ENCODE results near the gene WWC2.

Gene WWC2

DNA sequence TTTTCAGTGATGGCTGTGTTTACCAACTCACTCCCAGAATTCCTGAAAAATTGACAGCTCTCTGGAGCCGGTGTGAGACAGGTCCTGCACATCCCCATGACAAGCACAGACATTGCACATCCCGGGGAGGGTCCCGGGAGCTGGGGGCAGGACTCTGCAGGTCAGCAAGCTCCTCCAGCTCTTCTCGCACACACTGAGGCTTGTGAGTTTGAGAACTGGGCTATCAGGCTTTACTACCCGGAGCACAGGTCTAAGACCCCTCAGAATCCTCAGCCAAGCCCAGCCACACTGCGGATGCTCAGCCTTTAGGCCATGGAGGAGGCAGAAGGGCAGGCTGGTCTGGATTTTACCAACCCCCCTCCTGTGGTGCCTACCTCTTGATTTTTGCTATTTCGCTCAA is 228.8 kb downstream of the WWC2 start:
- TF ChIP-seq, protein P1, sequence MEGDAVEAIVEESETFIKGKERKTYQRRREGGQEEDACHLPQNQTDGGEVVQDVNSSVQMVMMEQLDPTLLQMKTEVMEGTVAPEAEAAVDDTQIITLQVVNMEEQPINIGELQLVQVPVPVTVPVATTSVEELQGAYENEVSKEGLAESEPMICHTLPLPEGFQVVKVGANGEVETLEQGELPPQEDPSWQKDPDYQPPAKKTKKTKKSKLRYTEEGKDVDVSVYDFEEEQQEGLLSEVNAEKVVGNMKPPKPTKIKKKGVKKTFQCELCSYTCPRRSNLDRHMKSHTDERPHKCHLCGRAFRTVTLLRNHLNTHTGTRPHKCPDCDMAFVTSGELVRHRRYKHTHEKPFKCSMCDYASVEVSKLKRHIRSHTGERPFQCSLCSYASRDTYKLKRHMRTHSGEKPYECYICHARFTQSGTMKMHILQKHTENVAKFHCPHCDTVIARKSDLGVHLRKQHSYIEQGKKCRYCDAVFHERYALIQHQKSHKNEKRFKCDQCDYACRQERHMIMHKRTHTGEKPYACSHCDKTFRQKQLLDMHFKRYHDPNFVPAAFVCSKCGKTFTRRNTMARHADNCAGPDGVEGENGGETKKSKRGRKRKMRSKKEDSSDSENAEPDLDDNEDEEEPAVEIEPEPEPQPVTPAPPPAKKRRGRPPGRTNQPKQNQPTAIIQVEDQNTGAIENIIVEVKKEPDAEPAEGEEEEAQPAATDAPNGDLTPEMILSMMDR (conservative IDR thresholded peaks at IDR 0.05; ENCODE audit: low read depth, low read length), result no peak
- H3K4me3 ChIP-seq (ENCODE audit: low read depth, low read length), result no peak overlapping the region
- DNase-seq (ENCODE audit: low read depth), result no peak

DNA sequence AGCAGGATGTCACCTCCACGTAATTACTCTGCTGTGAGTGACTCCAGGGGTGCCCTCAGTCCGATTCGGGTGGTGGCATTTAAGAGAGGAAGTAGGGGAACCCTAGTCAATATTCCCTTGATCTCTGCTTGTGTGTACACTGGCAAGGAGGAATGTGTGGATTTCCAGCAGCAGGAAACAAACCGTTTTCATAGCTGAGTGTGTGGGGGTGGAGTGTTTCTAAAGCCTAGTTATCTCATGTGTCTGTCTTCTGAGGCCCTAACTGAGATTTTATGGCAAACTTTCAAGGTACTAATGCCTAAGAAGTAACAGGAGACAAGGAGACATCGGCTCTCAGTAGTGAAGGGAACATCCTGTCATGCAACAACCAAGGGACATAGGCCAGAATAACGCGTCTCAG is 229.8 kb downstream of the WWC2 start:
- H3K4me3 ChIP-seq (ENCODE audit: low read depth, low read length), result no peak overlapping the region
- TF ChIP-seq, protein P1 (conservative IDR thresholded peaks at IDR 0.05; ENCODE audit: low read depth, low read length), result no peak
- DNase-seq (ENCODE audit: low read depth), result peak; percentile 67

DNA sequence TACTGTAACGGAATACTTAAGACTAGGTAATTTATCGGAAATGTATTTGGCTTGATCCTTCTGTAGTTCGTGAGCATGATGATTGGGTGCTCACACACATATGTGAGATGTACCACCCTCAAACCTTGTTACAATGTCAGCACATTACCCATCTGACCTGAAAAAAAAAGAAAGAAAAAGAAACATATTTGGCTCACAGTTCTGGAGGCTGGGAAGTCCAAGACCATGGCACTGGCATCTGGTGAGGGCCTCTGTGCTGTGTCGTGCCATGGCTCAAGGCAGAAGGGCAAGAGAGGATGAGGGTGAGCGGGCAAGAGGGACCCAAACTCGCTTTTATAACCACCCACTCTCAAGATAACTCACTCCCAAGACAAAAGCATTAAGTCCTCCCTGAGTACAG is 230.2 kb downstream of the WWC2 start:
- no peak for DNase-seq (ENCODE audit: low read depth)
- TF ChIP-seq, protein P1 (conservative IDR thresholded peaks at IDR 0.05; ENCODE audit: low read depth, low read length), result no peak
- H3K4me3 ChIP-seq (ENCODE audit: low read depth, low read length), result no peak overlapping the region

DNA sequence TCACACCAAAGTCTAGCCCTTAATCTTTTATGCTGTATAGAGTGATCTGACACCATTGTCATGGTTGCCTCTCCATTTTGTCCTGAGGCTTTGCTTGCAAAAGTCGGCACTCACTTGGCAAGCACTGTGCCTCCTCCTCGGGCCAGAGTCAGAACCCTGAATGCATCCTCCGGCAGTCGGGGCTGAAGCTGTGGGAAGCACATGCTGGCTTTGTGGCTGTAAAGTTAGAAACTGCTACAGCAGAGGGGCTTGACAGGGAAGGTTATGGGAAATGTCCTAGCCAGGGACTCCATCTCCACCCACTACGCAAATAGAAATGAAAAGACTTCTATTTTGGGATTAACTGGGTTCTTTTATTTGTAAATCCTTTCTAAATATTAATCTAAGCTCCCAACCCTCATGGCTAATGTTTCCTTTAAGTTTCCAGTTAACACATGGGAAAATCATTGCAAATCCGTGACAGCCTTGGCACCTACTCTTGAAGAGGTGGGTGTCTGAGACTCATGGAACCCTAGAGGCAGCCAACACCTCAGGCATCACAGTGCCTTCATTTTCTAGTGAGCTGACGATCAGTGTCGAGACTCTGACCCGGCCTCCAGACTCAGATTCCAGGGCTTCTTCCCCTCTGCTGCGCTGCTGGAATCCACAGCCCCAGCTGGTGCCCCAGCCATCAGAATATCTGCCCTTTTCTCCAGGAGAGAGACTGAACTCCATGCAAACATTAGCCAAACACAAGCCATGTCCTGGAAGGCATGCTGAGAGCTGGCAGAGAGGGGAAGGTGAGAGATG is 231.1 kb downstream of the WWC2 start:
- no peak for DNase-seq (ENCODE audit: low read depth)
- TF ChIP-seq, protein P1 (conservative IDR thresholded peaks at IDR 0.05; ENCODE audit: low read depth, low read length), result no peak
- H3K4me3 ChIP-seq (ENCODE audit: low read depth, low read length), result no peak overlapping the region

DNA sequence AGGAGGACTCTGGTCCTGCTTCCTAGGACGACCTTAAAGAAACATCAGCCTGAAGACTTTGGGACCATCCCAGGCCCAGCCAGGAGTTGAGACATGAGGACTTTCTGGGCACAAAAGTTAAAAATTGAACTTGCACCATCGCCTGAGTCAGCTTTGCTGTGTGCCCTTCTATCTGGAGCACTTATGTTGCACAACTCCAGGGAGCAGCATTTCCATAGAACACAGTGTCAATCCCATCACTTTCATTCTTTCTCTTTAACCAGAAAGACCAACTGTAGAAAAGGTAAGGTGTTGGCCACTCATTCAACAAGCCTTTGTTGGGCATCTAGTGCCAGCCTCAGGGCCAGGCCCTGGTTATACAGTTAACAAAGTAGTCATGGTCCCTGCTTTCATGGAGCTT is 231.8 kb downstream of the WWC2 start:
- TF ChIP-seq, protein P1 (conservative IDR thresholded peaks at IDR 0.05; ENCODE audit: low read depth, low read length), result no peak
- no peak for DNase-seq (ENCODE audit: low read depth)
- H3K4me3 ChIP-seq (ENCODE audit: low read depth, low read length), result no peak overlapping the region

DNA sequence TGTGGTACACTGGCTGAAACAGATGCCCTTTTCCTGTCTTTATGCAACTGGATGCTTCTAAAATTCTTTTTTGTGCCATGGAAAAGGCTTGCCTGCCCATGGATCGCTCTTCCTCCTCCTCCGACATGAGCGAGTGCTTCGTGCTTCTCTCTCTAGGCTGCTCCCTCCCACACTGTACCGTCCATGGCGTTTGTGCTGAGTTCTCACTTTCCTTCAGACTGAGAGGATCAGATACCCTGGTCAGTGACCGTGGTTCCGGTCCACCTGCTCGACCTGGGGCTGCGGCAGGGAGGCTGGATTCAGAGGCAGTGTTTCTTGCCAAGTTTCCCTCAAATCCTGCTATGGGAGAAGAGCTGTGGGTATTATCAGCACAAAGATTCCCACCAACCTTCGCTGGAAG is 233.4 kb downstream of the WWC2 start:
- H3K4me3 ChIP-seq (ENCODE audit: low read depth, low read length), result no peak overlapping the region
- DNase-seq (ENCODE audit: low read depth), result no peak
- TF ChIP-seq, protein P1 (conservative IDR thresholded peaks at IDR 0.05; ENCODE audit: low read depth, low read length), result no peak

DNA sequence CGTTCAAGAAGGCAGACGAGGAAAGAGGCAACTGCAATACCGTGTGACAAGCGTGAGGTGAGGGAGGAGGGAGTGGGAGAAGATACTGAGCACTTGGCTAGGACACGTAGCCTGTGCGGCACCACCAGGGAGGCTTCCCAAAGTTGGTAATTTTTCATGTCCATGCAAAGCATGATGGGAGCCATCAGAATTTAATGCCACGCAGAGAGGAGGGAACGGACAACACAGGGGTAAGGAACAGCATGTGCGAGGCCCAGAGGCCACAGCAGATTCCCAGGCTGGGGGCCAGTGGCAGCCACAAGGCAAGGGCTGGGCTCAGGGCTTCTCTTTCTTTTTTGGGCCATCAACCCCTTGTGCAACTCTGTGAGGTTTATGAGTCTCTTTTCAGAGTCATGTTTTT is 234.1 kb downstream of the WWC2 start:
- no peak overlapping the region for H3K4me3 ChIP-seq (ENCODE audit: low read depth, low read length)
- DNase-seq (ENCODE audit: low read depth), result no peak
- TF ChIP-seq, protein P1 (conservative IDR thresholded peaks at IDR 0.05; ENCODE audit: low read depth, low read length), result no peak

All from choroid plexus epithelial cell (primary cell).